ENCODE results near the gene PLIN1.

GRCh38 chr15:89670971-89671560 is 8.1 kb downstream of the PLIN1 start:
- no peak for TF ChIP-seq EZH2 (IDR thresholded peaks at IDR 0.05; ENCODE audit: borderline replicate concordance, low read length)
- no peak for TF ChIP-seq CTCF (IDR thresholded peaks at IDR 0.05; ENCODE audit: low read length)
